Jurkat, Clone E6-1 (cell line): ENCODE results near the gene RABL6. TPM values are rescaled to one million over a fixed set of nuclear protein-coding genes. Genes with fewer than 3 reads are reported as not detected.
"Not testable (repeated sequence)": the region's sequence is repeated elsewhere in the genome, so short reads cannot be mapped to it uniquely, and the experiment has no call there.

ENCODE experiments used
- DNase-seq: peaks from one replicate; pipeline ENCODE4 v3.0.0-alpha.2; 2011; ENCODE audit warnings: low read depth, low spot score
- H3K4me3 ChIP-seq: 2 replicates; pipeline ENCODE4 v1.5.1; 2011; ENCODE audit warnings: mild to moderate bottlenecking, low read length, control low read depth, moderate library complexity
- polyA plus RNA-seq: library from polyadenylated mRNA; unstranded; fragments of >200 nt; gene quantifications from one replicate; pipeline ENCODE4 v1.2.1, GENCODE V29; 2012; ENCODE audit warnings: missing spikeins; ENCODE audit not compliant: insufficient read length, insufficient read depth

Gene RABL6, protein sequence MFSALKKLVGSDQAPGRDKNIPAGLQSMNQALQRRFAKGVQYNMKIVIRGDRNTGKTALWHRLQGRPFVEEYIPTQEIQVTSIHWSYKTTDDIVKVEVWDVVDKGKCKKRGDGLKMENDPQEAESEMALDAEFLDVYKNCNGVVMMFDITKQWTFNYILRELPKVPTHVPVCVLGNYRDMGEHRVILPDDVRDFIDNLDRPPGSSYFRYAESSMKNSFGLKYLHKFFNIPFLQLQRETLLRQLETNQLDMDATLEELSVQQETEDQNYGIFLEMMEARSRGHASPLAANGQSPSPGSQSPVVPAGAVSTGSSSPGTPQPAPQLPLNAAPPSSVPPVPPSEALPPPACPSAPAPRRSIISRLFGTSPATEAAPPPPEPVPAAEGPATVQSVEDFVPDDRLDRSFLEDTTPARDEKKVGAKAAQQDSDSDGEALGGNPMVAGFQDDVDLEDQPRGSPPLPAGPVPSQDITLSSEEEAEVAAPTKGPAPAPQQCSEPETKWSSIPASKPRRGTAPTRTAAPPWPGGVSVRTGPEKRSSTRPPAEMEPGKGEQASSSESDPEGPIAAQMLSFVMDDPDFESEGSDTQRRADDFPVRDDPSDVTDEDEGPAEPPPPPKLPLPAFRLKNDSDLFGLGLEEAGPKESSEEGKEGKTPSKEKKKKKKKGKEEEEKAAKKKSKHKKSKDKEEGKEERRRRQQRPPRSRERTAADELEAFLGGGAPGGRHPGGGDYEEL
- polyA plus RNA-seq = 124 TPM

DNA sequence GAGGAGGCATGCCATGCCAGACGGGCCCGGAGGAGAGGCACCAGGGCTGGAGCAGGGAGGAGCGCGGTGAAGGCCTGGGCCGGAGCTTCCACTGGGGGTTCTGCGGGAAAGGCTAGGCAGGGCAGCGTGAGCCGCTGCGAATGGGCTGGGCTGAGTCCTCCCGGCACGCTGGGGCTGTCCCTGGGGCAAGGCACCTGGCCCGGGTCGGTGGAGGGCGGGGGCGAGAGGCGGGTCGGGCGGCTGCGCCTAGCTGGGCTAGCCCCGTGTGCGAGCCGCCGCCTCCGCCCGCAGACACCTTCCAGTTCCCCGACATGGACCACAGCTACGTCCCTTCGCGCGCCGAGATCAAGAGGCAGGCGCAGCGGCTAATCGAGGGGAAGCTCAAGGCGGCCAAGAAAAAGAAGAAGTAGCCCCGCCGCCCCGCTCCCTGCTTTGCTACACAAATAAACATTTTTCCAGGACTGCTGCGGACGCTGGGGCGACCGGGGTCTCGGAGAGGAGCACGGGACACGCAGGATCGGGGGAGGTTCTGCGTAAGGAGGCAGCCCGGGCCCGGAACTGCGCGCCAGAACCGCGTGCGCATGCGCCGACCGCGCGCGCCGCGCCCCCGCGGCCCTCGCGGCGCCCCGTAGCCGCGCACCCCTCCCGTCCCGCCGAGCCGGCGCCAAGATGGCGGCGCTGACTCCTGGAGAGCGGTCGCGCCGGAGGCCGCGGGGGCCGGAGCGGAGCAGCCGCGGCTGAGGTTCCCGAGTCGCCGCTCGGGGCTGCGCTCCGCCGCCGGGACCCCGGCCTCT is at the start of gene RABL6:
Gene RABL6 (plus strand): TSS at position 668 of the 794 bp plus-strand sequence. CDS start 249 bp downstream, outside the sequence.
- H3K4me3 ChIP-seq = peak within 1 kb of the TSS; percentile 79
- peak; percentile 51 for DNase-seq

DNA sequence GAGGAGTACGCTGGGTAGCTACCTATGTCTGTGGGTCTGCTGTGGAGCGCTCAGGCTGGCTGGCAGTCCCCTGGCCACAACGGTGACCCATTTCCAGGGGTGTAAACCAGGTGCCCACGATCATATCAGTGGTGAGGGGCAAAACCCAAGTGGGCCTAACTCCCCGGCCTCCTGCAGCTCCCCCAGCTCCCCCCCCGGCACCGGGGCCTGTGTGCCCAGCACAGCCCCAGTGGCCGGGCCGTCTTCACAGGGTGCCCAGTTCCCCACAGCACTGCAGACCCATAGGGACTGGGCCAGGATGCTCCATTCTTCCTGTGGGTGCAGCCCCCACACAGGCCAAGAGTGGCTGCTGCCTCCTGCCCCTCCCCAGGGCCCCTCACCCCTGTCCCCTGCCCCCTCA is 48.7 kb upstream of the RABL6 start:
- H3K4me3 ChIP-seq = no peak overlapping the region
- DNase-seq = no peak

DNA sequence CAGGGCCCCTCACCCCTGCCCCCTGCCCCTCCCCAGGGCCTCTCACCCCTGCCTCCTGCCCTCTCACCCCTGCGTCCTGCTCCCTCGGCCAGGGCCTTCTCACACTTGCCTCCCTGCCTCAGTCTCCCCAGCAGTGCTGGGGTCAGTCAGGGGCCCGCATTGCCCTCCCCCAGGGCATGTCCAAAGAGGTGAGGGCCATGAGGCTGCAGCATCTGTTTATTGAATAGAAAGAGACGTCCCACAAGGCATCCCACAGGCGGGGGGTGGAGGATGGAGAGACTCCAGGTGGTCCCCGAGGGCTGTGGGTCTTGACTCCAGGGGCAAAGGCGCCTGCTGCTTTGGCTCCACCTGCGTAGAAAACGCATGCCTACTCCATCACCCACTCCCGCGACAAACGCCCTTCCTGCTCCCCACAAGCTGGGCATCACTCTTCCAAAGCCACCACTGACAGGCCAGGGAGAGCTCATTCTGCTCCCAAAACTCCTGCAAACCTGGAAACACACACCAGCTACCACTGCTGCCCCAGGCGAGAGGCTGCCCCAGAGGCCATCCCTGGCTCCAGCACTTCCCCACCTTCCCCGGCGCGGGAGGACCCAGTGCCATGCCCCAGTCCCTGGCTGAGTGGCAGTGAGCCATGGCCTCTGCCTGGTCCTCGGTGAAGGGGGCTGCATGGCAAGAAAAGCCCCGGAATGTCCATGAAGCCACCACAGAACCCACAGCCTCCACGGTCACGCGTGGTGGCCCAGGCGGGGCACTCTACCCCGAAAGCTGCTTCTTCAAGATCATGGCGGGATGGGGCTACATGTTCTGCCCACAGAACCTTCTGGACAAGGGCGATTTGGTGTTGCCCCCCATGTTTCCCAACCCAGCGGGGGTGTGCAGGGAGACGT is 48.1 kb upstream of the RABL6 start:
- no peak for DNase-seq
- no peak overlapping the region for H3K4me3 ChIP-seq

DNA sequence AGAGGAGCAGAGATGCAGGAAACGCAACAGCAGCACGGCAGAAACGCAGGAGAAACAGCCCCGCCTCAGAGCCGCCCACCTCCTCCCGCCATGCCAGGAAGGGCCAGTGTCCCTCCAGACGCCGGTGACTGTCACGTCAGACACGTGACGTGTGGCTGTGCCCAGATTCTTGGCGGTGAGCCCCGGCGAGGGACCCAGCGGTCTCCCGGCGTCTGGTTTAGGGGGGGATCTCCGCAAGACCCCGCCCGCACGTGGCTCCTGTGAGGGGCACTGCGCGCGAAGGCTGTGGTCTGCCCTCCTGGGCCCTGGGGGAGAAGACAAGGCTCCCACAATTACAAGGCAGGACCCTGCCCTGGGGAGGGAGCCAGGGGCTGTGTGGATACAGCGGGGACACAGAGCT is 47.3 kb upstream of the RABL6 start:
- H3K4me3 ChIP-seq = no peak overlapping the region

DNA sequence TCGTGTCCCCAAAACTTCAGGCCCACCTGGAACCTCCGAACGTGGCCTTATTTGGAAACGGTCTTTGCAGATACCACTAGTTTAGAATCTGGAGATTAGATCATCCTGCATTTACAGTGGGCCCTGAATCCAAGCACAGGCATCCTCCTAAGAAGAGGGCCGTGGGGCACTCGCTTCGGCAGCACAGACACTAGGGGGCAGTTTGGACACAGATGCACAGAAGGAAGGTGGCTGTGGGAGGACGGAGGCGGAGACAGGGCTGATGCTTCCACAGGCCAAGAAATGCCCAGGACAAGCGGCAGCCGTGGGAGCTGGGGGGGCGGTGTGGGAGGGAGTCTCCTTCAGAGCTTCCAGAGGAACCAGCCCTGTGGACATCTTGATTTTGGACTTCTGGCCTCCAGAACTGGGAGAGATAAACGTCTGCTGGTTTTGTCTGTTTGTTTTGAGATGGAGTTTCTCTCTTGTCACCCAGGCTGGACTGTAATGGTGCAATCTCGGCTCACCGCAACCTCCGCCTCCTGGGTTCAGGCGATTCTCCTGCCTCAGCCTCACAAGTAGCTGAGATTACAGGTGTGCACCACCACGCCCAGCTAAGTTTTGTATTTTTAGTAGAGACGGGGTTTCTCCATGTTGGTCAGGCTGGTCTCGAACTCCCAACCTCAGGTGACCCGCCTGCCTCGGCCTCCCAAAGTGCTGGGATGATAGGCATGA is 46.8 kb upstream of the RABL6 start:
- DNase-seq = peak; percentile 17
- H3K4me3 ChIP-seq = not testable (repeated sequence)

More for the DNA sequence above, 47.3 kb upstream of the RABL6 start:
- no peak for DNase-seq

DNA sequence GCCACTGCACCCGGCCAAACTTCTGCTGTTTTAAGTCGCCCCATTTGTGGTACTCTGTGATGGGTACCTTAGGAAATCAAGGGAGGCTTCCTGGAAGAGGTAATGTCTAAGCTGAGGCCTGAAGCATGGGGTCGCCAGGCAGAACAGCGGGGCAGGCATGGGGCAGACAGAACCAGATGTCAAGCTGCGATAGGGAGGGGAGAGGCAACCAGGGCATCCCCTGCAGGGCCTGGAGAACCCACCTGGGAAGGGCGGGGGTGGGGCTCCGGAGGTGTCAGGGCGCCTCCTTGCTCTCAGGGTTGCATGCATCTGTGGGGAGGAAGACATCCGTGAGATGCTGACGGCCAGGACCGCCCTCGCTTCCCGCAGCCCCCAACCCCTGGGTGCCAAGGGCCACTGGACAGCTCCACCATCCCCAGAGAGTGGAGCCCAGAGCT is 46.2 kb upstream of the RABL6 start:
- no peak overlapping the region for H3K4me3 ChIP-seq
- no peak for DNase-seq

DNA sequence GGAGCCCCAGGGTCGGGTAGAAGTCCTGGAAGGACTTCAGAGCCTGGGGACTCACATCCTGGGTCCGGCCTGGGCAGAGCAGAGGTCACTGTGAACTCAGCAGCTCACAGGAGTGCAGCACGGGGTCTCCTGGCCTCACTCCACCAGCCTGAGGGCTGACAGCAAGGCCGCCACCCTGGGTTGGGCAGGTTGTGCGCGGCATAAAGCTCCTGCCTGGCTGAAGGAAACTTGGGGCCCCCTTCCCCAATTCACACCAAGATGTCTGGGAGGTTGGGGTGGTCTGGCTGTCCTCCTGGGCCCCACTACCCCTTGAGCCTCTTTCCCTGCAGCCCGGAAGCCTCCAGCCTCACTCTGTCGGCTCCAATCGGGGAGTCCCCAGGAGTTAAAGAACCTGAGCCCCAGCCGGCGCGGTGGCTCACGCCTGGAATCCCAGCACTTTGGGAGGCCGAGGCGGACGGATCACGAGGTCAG is 45.5 kb upstream of the RABL6 start:
- no peak for DNase-seq
- H3K4me3 ChIP-seq = no peak overlapping the region

DNA sequence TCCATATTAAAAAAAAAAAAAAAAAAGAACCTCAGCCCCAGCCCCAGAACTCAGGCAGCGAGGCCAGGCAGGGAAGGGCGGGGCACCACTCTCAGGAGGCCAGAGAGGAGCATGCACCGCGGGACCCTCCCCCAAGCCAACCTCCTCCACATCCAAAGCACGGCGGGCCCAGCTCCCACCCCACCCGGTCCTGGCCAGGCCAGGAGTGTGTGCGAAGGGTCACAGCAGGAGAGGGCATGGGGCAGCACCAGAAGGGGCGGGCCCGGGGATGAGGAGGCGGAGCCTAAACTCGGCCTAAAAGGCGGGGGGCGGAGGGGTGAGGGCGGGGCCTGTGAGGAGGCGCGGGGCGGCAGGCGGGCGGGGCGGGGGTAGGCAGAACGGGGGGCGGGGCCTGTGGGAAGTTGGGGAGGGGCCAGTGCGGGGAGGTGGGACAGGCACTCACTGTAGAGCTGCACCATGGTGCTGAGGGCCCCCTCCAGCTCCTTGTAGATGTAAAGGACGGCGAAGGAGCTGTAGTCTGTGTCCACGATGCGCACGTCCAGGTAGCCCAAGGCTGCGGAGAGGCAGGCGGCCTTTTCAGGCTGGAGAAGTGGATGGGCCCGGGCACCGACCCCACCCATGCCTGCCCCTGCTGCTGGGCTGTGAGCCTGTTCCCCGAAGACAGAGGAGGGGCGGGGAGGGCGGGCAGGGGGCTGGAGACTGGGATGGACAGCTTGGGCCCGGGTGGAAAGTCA is 44.7 kb upstream of the RABL6 start:
- no peak overlapping the region for H3K4me3 ChIP-seq
- DNase-seq = no peak

DNA sequence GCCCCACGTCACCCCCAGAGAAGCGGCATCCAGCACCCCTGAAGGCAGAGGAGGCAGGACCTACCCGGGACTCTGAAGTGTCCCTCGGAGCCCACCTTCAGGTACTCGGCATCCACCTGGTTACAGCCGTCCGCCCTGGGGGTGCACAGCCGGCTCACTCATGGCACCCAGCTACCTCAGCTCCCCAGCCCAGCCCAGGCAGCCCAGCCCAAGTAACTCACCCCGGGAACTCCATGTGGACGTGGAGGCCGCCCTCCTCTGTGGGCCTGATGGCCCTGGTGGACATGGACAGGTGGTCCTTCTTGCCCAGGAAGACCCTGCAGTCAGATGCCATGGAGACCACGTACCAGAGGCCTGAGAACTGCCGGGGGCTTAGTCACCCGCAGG is 44.1 kb upstream of the RABL6 start:
- H3K4me3 ChIP-seq = no peak overlapping the region
- no peak for DNase-seq

DNA sequence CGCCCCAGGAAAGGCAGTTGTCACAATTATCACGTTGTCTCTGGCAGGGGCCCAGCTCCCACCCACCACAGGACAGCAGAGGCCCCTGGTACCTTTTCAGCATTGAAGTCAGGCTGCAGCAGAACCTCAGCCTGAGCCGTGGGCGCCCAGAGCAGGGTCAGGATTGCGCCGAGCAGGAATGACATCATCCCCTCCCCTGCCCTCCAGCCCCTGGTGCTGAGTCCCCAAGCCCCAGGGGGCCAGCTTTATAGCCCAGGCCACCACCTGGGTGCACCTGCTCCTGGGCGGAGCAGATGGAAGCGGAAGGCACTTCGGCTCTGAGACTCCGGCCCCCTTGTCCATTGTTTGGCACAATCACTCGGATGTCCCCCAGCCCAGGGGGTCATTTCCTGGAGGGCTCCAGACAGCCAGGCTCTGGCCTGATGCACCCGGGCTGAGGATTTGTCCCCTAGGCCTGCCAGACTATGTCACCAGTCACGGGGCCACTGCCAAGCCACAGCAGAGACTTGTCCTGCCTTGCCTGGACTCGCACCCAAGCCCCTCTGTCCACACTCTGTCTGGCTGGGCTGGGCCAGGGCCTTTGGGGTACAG is 43.4 kb upstream of the RABL6 start, which contains the start of gene LCN15:
Gene LCN15 (minus strand): TSS at position 218 of the 591 bp plus-strand sequence. CDS start 30 bp downstream, at position 188.
- DNase-seq = no peak
- no peak within 1 kb of the TSS for H3K4me3 ChIP-seq

DNA sequence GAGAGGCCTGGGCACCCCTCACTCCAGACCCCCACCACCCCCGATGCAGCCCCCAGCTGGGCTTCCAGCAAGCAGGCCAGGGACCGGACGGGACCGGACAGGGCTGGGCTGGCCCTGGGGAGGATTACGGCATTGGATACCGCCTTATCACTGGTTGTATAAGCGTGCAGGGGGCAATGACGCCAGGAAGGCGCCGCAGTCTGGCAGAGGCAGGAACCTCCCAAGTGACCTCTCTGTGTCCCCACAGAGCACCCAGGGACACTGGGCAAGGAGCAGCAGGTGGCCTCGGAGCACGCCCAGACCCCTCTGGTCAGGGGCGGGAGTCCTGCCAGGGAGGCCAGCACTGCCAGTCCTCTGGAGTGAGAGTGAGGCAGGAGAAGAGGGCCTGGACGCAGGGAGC is 42.7 kb upstream of the RABL6 start:
- no peak for DNase-seq
- H3K4me3 ChIP-seq = no peak overlapping the region

DNA sequence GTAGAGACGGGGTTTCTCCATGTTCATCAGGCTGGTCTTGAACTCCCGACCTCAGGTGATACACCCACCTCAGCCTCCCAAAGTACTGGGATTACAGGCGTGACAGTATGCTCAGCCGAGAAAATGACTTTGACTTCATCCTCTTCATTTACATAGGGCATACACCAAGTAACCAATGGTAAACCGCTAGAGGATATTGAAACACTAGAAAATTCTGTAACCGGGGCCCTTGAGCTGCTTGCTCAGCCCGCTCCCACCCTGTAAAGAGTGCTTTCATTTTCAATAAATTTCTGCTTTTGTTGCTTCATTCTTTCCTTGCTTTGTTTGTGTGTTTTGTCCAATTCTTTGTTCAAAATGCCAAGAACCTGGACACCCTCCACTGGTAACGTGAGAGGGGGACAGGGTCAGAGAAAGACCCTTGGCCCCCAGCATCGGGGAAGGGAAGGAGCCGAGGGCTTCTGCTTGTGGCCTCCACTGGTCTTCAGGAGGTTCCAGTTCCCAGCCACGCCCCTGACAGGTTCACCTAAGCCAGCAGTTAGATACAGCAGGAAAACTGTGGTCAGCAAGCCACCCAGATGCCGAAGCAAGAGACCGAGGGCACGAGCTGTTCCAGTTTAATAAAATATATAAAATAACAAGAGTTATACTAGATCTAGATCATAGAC is 41.9 kb upstream of the RABL6 start:
- not testable (repeated sequence) for DNase-seq, H3K4me3 ChIP-seq

DNA sequence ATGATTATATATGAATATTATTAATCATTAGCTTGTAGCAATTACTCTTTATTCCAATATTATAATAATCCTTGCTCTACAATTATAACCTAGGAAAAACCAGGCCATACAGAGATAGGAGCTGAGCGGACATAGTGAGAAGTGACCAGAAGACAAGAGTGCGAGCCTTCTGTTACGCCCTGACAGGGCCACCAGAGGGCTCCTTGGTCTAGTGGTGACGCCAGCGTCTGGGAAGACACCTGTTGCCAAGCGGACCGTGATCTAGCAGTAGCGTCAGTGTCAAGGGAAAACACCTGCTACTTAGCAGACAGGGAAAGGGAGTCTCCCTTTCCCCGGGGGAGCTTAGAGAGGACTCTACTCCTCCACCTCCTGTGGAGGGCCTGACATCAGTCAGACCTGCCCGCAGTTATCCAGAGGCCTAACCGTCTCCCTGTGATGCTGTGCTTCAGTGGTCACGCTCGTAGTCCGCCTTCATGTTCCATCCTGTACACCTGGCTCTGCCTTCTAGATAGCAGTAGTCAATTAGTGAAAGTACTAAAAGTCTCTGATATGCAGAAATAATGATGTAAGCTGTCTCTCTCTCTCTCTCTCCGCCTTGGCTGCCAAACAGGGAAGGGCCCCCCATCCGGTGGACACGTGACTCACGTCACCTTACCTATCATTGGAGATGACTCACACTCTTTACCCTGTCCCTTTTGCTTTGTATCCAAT is 41.2 kb upstream of the RABL6 start:
- not testable (repeated sequence) for H3K4me3 ChIP-seq, DNase-seq

DNA sequence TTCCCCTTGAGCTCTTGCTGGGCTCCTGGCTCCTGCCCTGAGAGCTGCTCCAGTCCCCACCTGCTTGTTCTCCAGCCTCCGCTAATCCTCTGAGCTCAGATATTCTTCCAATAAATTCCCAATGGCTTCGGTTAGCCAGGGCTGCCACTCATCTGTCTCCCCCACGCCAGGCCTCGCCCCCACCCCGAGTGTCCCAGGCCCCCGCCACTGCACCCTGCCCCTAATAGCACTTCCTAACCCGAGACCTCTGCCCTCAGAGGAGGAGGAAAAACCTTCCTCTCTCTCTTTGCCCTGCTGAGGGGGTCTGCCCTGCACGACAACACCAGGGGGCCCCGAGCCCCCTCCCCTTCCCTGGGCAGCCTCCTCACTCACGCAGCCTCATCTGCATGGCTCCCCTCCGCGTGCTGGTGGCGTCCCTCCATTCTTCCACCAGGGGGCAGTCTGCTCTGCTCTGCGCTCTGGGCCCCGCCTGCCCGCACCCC is 38.0 kb upstream of the RABL6 start:
- DNase-seq = no peak
- no peak overlapping the region for H3K4me3 ChIP-seq

DNA sequence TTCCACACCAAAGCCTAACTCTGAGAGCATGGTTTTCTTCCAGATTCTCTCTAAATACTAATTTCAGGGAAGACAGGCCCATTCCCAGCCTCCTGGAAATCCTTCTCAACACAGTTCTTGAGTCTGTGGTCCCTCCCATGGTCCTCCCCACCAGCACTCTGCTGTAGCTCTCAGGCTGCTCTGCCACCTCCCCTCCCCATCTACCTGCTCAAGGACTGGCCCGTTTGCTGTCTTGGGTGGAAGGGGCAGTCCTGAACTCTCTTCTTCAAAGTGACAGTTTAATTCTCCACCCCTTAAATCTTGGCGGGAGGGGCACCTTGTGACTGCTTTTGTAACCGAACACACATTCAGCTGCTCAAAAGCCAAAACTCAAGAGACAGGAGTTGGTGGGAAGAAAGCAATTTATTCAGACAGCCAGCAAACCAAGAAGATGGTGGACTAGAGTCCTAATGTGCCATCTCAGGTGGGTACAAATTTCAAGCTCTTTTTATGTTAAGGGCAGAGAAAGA is 35.8 kb upstream of the RABL6 start:
- DNase-seq = no peak
- H3K4me3 ChIP-seq = no peak overlapping the region
